ENCODE results near the gene NHS. TPM values are rescaled to one million over a fixed set of nuclear protein-coding genes. Genes with fewer than 3 reads are reported as not detected.

Gene NHS
- total and polyA plus RNA-seq, 2 of the 4 experiments (the other 2 are of a cell fraction): 0.36 to 0.90 TPM

DNA sequence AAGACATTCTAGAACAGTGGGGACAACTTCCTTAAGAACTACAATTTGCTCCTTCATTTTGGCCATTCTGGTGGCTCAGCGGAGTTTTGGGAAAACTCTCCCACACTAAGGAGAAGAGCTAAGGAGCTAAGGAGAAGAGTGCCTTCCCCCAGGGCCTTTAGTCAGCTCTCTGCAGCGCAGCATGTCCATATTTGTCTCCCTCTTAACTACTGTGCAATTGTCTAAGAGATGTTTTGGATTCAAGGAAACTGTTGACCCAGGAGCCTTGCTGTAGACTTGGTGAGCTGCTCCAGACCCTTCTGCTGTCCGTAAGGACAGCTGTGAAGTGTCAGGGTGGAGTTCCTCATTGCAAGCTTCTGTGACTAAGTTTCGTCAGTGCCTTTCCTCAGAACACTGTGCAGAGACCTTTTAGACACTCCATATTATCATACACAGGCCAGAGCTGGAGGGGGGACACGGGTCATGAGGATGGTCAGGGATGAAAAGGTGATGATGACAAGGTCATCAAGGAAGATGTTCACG lies 179.0 kb downstream of the NHS start:
- peak overlapping the region; percentile 57 for H3K18ac ChIP-seq (ENCODE audit: low read depth, low read length)
- no CpG with 5 or more reads among the region's 6 CpGs for WGBS, 2 experiments (ENCODE audit: extremely low coverage in 2 of 2, insufficient read length in 1 of 2)
- DNase-seq (no peak), ATAC-seq (ENCODE audit: low read depth) (no peak)
- no peaks in the 10 kb centered on the region for H4K20me1 ChIP-seq (ENCODE audit: insufficient read depth, low read length)
- H3K27ac ChIP-seq (ENCODE audit: insufficient read depth, low read length): no peak overlapping the region
- H4K8ac ChIP-seq (ENCODE audit: low read depth in 2 of 2, low read length in 2 of 2): peak overlapping the region; percentile 10 to 33; a peak in 2 of 4 replicates
- 0 out of 2 replicates have a peak overlapping the region, but pooled peaks have one; percentile 3 for H4K91ac ChIP-seq (ENCODE audit: insufficient read depth, low read depth, low read length)
- H3K36me3 ChIP-seq (ENCODE audit: control insufficient read depth, insufficient read depth, low read length): no peaks in the 10 kb centered on the region
- no peak overlapping the region for H2BK20ac ChIP-seq (ENCODE audit: low read depth, low read length)
- peaks cover 11% of the 10 kb centered on the region for H3K4me1 ChIP-seq (ENCODE audit: control insufficient read depth, insufficient read depth, low read length)
- H2BK120ac ChIP-seq (ENCODE audit: low read depth, low read length): no peak overlapping the region
- peak overlapping the region; percentile 53; the same call in 1 of the 2 replicates for H4K5ac ChIP-seq (ENCODE audit: low read depth, low read length)
- peaks cover 9% of the 10 kb centered on the region for H3K9me1 ChIP-seq (ENCODE audit: insufficient read depth, low read length)
- no peak overlapping the region for H3K4me2 ChIP-seq (ENCODE audit: low read depth, low read length)
- dilution Hi-C loops (cut with HindIII; ENCODE audit: low sequenced_read_pairs, unreplicated experiment) (no loop called here), intact Hi-C loops (cut with micrococcal nuclease) (no loop called here), in situ Hi-C loops (cut with MboI; ENCODE audit: low sequenced_read_pairs) (no loop called here)
- peak overlapping the region; percentile 11; the same call in 1 of the 2 replicates for H3K14ac ChIP-seq (replicated peaks; ENCODE audit: low read depth, low read length)
- peak overlapping the region; percentile 17; the same call in 1 of the 2 replicates for H2AK5ac ChIP-seq (ENCODE audit: low read depth, low read length)
- H3K27me3 ChIP-seq (ENCODE audit: control insufficient read depth, insufficient read depth, low read length): no peaks in the 10 kb centered on the region; the same call in 1 of the 2 replicates
- H3K56ac ChIP-seq (ENCODE audit: extremely low read depth, insufficient read depth, low read length): no peak overlapping the region
- H3K9me3 ChIP-seq (ENCODE audit: control insufficient read depth, insufficient read depth, low read length): no peaks in the 10 kb centered on the region
- H2AFZ ChIP-seq (replicated peaks; ENCODE audit: low read length, poor library complexity): no peak overlapping the region
- no peak overlapping the region for H2AK9ac ChIP-seq (replicated peaks; ENCODE audit: low read depth, low read length, poor library complexity)
- H2BK5ac ChIP-seq (ENCODE audit: low read depth, low read length, poor library complexity, severe bottlenecking): no peak overlapping the region
- no TSS peak for BruUV-seq (replicated peaks)
- TF ChIP-seq NFE2L2 (IDR thresholded peaks at IDR 0.05; ENCODE audit: low read depth, low read length) (no peak), RCOR1 (IDR thresholded peaks at IDR 0.05; ENCODE audit: insufficient replicate concordance, low read length) (no peak), BHLHE40 (IDR thresholded peaks at IDR 0.05; ENCODE audit: low read depth, low read length) (no peak), MXI1 (IDR thresholded peaks at IDR 0.05; ENCODE audit: borderline replicate concordance, low read depth, low read length) (no peak), POLR2A (IDR thresholded peaks at IDR 0.05; ENCODE audit: low read depth, low read length) (no peak), CHD1 (IDR thresholded peaks at IDR 0.05; ENCODE audit: low read depth, low read length) (no peak), RAD21 (IDR thresholded peaks at IDR 0.05; ENCODE audit: low read length) (no peak), CEBPB (IDR thresholded peaks at IDR 0.05; ENCODE audit: low read depth, low read length) (no peak), MAZ (IDR thresholded peaks at IDR 0.05; ENCODE audit: borderline replicate concordance, low read depth, low read length) (no peak), FOS (IDR thresholded peaks at IDR 0.05; ENCODE audit: low read depth, low read length) (no peak), MAFK (IDR thresholded peaks at IDR 0.05; ENCODE audit: low read depth, low read length) (no peak), RFX5 (IDR thresholded peaks at IDR 0.05; ENCODE audit: low read depth, low read length) (no peak), SMC3 (IDR thresholded peaks at IDR 0.05; ENCODE audit: low read depth, low read length) (no peak)
- TF ChIP-seq, protein P1, sequence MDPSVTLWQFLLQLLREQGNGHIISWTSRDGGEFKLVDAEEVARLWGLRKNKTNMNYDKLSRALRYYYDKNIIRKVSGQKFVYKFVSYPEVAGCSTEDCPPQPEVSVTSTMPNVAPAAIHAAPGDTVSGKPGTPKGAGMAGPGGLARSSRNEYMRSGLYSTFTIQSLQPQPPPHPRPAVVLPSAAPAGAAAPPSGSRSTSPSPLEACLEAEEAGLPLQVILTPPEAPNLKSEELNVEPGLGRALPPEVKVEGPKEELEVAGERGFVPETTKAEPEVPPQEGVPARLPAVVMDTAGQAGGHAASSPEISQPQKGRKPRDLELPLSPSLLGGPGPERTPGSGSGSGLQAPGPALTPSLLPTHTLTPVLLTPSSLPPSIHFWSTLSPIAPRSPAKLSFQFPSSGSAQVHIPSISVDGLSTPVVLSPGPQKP (IDR thresholded peaks at IDR 0.05; ENCODE audit: borderline replicate concordance, low read depth, low read length): no peak
- TF ChIP-seq, protein P2, sequence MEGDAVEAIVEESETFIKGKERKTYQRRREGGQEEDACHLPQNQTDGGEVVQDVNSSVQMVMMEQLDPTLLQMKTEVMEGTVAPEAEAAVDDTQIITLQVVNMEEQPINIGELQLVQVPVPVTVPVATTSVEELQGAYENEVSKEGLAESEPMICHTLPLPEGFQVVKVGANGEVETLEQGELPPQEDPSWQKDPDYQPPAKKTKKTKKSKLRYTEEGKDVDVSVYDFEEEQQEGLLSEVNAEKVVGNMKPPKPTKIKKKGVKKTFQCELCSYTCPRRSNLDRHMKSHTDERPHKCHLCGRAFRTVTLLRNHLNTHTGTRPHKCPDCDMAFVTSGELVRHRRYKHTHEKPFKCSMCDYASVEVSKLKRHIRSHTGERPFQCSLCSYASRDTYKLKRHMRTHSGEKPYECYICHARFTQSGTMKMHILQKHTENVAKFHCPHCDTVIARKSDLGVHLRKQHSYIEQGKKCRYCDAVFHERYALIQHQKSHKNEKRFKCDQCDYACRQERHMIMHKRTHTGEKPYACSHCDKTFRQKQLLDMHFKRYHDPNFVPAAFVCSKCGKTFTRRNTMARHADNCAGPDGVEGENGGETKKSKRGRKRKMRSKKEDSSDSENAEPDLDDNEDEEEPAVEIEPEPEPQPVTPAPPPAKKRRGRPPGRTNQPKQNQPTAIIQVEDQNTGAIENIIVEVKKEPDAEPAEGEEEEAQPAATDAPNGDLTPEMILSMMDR (conservative IDR thresholded peaks at IDR 0.05; ENCODE audit: low read depth, low read length): no peak
- TF ChIP-seq, protein P3, sequence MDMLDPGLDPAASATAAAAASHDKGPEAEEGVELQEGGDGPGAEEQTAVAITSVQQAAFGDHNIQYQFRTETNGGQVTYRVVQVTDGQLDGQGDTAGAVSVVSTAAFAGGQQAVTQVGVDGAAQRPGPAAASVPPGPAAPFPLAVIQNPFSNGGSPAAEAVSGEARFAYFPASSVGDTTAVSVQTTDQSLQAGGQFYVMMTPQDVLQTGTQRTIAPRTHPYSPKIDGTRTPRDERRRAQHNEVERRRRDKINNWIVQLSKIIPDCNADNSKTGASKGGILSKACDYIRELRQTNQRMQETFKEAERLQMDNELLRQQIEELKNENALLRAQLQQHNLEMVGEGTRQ (IDR thresholded peaks at IDR 0.05; ENCODE audit: low read depth, low read length): no peak
- no peak overlapping the region for H3K4me3 ChIP-seq (ENCODE audit: insufficient read depth, low read depth, low read length)
- POLR2A ChIA-PET (ENCODE audit: unreplicated experiment): no interaction called here
- H2BK15ac ChIP-seq (ENCODE audit: low read depth, low read length): peak overlapping the region; percentile 44; the same call in 1 of the 3 replicates
- CTCF ChIA-PET: interaction anchor here (1.5 kb wide), 1 partner anchor 12 kb away, joined by 4 read pairs; no protein-coding TSS in a partner anchor
- H3K23ac ChIP-seq (ENCODE audit: low read depth, low read length): no peak overlapping the region; the same call in 1 of the 2 replicates
- H3K4ac ChIP-seq (ENCODE audit: low read depth, low read length): peak overlapping the region; percentile 6
- H3K79me1 ChIP-seq (ENCODE audit: low read depth in 1 of 2, low read length in 2 of 2): no peaks in the 10 kb centered on the region
- no peak overlapping the region for H3K9ac ChIP-seq (ENCODE audit: low read depth, low read length)
